ENCODE measurements around the gene AFF3. TPM values are rescaled to one million over a fixed set of nuclear protein-coding genes. Genes with fewer than 3 reads are reported as not detected.
A peak's percentile ranks its signal among the peaks of the same experiment; 100 is the strongest.

Gene AFF3
- total and polyA plus RNA-seq, 10 of the 15 experiments (the other 5 are each of a cell fraction or from before 2014, with no cell fraction given) = 0.26 to 5.5 (median 3.0) TPM

DNA sequence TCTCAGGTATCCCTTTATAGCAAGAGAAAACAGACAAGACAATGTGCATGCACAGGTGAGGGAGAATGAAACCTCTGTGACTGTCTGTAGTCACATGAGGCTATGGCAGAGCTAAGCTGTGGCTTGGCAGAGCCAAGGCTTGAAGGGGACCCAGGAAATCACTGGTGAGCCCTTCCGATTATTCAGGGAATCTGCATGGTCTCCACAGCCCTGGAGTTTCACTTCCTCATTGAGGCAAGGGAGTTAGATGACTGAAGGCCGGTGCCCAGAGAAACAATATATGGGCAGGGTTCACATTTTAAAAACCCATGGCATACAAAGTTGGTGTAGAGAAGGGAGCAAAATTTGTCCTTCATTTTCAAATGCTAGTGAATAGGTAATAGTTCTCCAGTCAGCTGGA is 508.2 kb downstream of the AFF3 start:
- 45% methylated on average over 2 of the region's 2 CpGs for WGBS (ENCODE audit: insufficient coverage, insufficient replicate concordance, low lambda C conversion rate, missing lambda C conversion rate)
- intact Hi-C loops (cut with micrococcal nuclease; ENCODE audit: unreplicated experiment) = no loop called here
- no peak for ATAC-seq
- Histone ChIP-seq H3K9ac (ENCODE audit: control insufficient read depth, insufficient read depth, low read length) (no peak overlapping the region), H3K27ac (ENCODE audit: control insufficient read depth, insufficient read depth) (no peak overlapping the region), H3K4me3 (no peak overlapping the region), H3K36me3 (ENCODE audit: control insufficient read depth in 2 of 2, insufficient read depth in 2 of 2, low read length in 1 of 2) (no peaks in the 10 kb centered on the region), H2AFZ (ENCODE audit: control insufficient read depth, low read depth, low read length) (no peak overlapping the region), H3K9me3 (replicated peaks; ENCODE audit: control insufficient read depth, insufficient read depth, low read length) (no peaks in the 10 kb centered on the region; the same call in 2 of the 3 replicates), H3K27me3 (replicated peaks in 1 of 2; ENCODE audit: control insufficient read depth in 2 of 2, insufficient read depth in 2 of 2, low read length in 1 of 2) (peaks cover 0 to under 1% of the 10 kb centered on the region in 2 experiments; a peak in 1 of 4 replicates), H3K79me2 (ENCODE audit: control insufficient read depth, insufficient read depth, low read length) (no peaks in the 10 kb centered on the region), H3K4me2 (ENCODE audit: control insufficient read depth, insufficient read depth) (no peak overlapping the region), H3K4me1 (ENCODE audit: control insufficient read depth, insufficient read depth, low read length) (no peaks in the 10 kb centered on the region), H4K20me1 (ENCODE audit: control insufficient read depth, insufficient read depth) (no peaks in the 10 kb centered on the region)
- ChIA-PET POLR2A (no interaction called here), CTCF (interaction anchor here (1.0 kb wide), 1 partner anchor 10 kb away, joined by 4 read pairs; no protein-coding TSS in a partner anchor), SMC1A (ENCODE audit: uncharacterized antibody, unreplicated experiment) (no interaction called here), RAD21 (ENCODE audit: unreplicated experiment) (no interaction called here)
- no TSS peak for BruUV-seq (replicated peaks)
- DNase-seq (ENCODE audit: low read depth, low spot score) = no peak
- in situ Hi-C loops (cut with MboI) = no loop called here
- FAIRE-seq = no peak
- TF ChIP-seq, protein P1, sequence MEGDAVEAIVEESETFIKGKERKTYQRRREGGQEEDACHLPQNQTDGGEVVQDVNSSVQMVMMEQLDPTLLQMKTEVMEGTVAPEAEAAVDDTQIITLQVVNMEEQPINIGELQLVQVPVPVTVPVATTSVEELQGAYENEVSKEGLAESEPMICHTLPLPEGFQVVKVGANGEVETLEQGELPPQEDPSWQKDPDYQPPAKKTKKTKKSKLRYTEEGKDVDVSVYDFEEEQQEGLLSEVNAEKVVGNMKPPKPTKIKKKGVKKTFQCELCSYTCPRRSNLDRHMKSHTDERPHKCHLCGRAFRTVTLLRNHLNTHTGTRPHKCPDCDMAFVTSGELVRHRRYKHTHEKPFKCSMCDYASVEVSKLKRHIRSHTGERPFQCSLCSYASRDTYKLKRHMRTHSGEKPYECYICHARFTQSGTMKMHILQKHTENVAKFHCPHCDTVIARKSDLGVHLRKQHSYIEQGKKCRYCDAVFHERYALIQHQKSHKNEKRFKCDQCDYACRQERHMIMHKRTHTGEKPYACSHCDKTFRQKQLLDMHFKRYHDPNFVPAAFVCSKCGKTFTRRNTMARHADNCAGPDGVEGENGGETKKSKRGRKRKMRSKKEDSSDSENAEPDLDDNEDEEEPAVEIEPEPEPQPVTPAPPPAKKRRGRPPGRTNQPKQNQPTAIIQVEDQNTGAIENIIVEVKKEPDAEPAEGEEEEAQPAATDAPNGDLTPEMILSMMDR (IDR thresholded peaks at IDR 0.05 in 2 of 3, conservative IDR thresholded peaks at IDR 0.05 in 1 of 3; ENCODE audit: control insufficient read depth in 2 of 3, extremely low read depth in 1 of 3, insufficient read depth in 1 of 3, low read depth in 3 of 3, low read length in 3 of 3) = no peak
- no peak for TF ChIP-seq RAD51 (IDR thresholded peaks at IDR 0.05)
- peak; percentile 55 for TF ChIP-seq SPI1 (IDR thresholded peaks at IDR 0.05; ENCODE audit: borderline replicate concordance, insufficient read depth, low read depth, low read length)

DNA sequence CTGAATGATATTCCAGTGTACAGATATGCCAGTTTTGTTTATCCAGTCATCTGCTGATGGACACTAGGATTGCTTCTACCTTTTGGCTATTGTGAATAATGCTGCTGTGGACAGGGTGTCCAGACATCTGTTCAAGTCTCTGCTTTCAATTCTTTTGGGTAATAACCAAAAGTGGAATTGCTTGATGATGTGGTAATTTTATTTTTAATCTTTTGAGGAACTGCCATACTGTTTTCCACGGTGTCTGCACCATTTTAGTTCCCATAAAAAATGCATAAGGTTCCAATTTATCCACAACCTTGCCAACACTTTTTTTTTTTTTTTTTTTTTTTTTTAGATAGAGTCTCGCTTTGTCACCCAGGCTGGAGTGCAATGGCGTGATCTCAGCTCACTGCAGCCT is 510.7 kb downstream of the AFF3 start:
- no peaks in the 10 kb centered on the region for H4K20me1 ChIP-seq (ENCODE audit: control insufficient read depth, insufficient read depth)
- POLR2A ChIA-PET = no interaction called here
- H3K4me3 ChIP-seq = no peak overlapping the region
- no peak overlapping the region for H2AFZ ChIP-seq (ENCODE audit: control insufficient read depth, low read depth, low read length)
- ATAC-seq = no peak
- WGBS (ENCODE audit: insufficient coverage, insufficient replicate concordance, low lambda C conversion rate, missing lambda C conversion rate) = 0% methylated on average over 1 of the region's 3 CpGs
- CTCF ChIA-PET = no interaction called here
- RAD21 ChIA-PET (ENCODE audit: unreplicated experiment) = no interaction called here
- H3K9me3 ChIP-seq (replicated peaks; ENCODE audit: control insufficient read depth, insufficient read depth, low read length) = no peaks in the 10 kb centered on the region; the same call in 2 of the 3 replicates
- no peaks in the 10 kb centered on the region for H3K4me1 ChIP-seq (ENCODE audit: control insufficient read depth, insufficient read depth, low read length)
- no peaks in the 10 kb centered on the region for H3K36me3 ChIP-seq (ENCODE audit: control insufficient read depth in 2 of 2, insufficient read depth in 2 of 2, low read length in 1 of 2)
- no peak overlapping the region for H3K27ac ChIP-seq (ENCODE audit: control insufficient read depth, insufficient read depth)
- no peak for FAIRE-seq
- SMC1A ChIA-PET (ENCODE audit: uncharacterized antibody, unreplicated experiment) = no interaction called here
- no peaks in the 10 kb centered on the region for H3K79me2 ChIP-seq (ENCODE audit: control insufficient read depth, insufficient read depth, low read length)
- no peak for DNase-seq (ENCODE audit: low read depth, low spot score)
- intact Hi-C loops (cut with micrococcal nuclease; ENCODE audit: unreplicated experiment) (no loop called here), in situ Hi-C loops (cut with MboI) (no loop called here)
- no peaks in the 10 kb centered on the region; a peak in 1 of 4 replicates for H3K27me3 ChIP-seq (replicated peaks in 1 of 2; ENCODE audit: control insufficient read depth in 2 of 2, insufficient read depth in 2 of 2, low read length in 1 of 2)
- no peak overlapping the region for H3K4me2 ChIP-seq (ENCODE audit: control insufficient read depth, insufficient read depth)
- BruUV-seq (replicated peaks) = no TSS peak
- no peak overlapping the region for H3K9ac ChIP-seq (ENCODE audit: control insufficient read depth, insufficient read depth, low read length)
- TF ChIP-seq RELA (IDR thresholded peaks at IDR 0.05; ENCODE audit: borderline replicate concordance, partially characterized antibody) (no peak), ASH2L (IDR thresholded peaks at IDR 0.05; ENCODE audit: borderline replicate concordance, low read depth) (no peak), TARDBP (IDR thresholded peaks at IDR 0.05; ENCODE audit: borderline replicate concordance) (no peak), SPI1 (IDR thresholded peaks at IDR 0.05; ENCODE audit: borderline replicate concordance, insufficient read depth, low read depth, low read length) (no peak), IKZF2 (IDR thresholded peaks at IDR 0.05) (no peak), NFYA (IDR thresholded peaks at IDR 0.05; ENCODE audit: borderline replicate concordance, low read depth, low read length) (no peak), ZNF24 (IDR thresholded peaks at IDR 0.05) (no peak)
- TF ChIP-seq, protein P2, sequence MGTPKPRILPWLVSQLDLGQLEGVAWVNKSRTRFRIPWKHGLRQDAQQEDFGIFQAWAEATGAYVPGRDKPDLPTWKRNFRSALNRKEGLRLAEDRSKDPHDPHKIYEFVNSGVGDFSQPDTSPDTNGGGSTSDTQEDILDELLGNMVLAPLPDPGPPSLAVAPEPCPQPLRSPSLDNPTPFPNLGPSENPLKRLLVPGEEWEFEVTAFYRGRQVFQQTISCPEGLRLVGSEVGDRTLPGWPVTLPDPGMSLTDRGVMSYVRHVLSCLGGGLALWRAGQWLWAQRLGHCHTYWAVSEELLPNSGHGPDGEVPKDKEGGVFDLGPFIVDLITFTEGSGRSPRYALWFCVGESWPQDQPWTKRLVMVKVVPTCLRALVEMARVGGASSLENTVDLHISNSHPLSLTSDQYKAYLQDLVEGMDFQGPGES (IDR thresholded peaks at IDR 0.05) = no peak
- TF ChIP-seq, protein P3, sequence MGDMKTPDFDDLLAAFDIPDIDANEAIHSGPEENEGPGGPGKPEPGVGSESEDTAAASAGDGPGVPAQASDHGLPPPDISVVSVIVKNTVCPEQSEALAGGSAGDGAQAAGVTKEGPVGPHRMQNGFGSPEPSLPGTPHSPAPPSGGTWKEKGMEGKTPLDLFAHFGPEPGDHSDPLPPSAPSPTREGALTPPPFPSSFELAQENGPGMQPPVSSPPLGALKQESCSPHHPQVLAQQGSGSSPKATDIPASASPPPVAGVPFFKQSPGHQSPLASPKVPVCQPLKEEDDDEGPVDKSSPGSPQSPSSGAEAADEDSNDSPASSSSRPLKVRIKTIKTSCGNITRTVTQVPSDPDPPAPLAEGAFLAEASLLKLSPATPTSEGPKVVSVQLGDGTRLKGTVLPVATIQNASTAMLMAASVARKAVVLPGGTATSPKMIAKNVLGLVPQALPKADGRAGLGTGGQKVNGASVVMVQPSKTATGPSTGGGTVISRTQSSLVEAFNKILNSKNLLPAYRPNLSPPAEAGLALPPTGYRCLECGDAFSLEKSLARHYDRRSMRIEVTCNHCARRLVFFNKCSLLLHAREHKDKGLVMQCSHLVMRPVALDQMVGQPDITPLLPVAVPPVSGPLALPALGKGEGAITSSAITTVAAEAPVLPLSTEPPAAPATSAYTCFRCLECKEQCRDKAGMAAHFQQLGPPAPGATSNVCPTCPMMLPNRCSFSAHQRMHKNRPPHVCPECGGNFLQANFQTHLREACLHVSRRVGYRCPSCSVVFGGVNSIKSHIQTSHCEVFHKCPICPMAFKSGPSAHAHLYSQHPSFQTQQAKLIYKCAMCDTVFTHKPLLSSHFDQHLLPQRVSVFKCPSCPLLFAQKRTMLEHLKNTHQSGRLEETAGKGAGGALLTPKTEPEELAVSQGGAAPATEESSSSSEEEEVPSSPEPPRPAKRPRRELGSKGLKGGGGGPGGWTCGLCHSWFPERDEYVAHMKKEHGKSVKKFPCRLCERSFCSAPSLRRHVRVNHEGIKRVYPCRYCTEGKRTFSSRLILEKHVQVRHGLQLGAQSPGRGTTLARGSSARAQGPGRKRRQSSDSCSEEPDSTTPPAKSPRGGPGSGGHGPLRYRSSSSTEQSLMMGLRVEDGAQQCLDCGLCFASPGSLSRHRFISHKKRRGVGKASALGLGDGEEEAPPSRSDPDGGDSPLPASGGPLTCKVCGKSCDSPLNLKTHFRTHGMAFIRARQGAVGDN (IDR thresholded peaks at IDR 0.05) = no peak

Measured in GM12878 (cell line).